Measurements from ENCODE around the gene CCDC91. TPM values are rescaled to one million over a fixed set of nuclear protein-coding genes. Genes with fewer than 3 reads are reported as not detected.

CCDC91 gene
- total and polyA plus RNA-seq, 2 of the 4 experiments (the other 2 are of a cell fraction): 8.6 to 14.7 TPM

DNA sequence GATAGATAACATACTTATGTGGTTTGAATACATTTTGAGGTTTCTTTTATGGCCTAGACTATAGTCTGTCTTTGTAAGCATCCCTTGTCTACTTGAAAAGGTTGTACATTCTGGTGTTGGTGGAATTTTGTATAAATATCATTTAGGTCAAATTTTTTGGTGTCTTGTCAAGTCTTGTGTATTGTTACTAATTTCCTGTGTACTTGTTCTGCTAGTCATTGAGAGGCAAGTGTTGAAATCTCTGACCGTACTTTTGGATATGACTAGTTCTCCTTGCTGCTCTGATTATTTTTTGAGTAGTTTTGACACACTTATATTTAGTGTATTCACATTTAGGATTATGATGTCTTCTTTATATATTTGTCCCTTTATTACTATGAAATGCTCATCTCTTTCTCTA lies 219.6 kb downstream of the CCDC91 start:
- Histone ChIP-seq H3K23ac (ENCODE audit: low read depth, low read length) (no peak overlapping the region), H3K36me3 (ENCODE audit: control insufficient read depth, insufficient read depth, low read length) (peaks cover 3% of the 10 kb centered on the region), H3K27ac (ENCODE audit: insufficient read depth, low read length) (no peak overlapping the region), H3K9me3 (ENCODE audit: control insufficient read depth, insufficient read depth, low read length) (no peaks in the 10 kb centered on the region), H2BK20ac (ENCODE audit: low read depth, low read length) (no peak overlapping the region), H4K8ac (ENCODE audit: low read depth in 2 of 2, low read length in 2 of 2) (no peak overlapping the region), H2BK120ac (ENCODE audit: low read depth, low read length) (no peak overlapping the region), H3K18ac (ENCODE audit: low read depth, low read length) (no peak overlapping the region), H3K9ac (ENCODE audit: low read depth, low read length) (no peak overlapping the region), H4K91ac (ENCODE audit: insufficient read depth, low read depth, low read length) (no peak overlapping the region), H3K14ac (replicated peaks; ENCODE audit: low read depth, low read length) (no peak overlapping the region), H3K4ac (ENCODE audit: low read depth, low read length) (no peak overlapping the region), H3K4me3 (ENCODE audit: insufficient read depth, low read depth, low read length) (no peak overlapping the region), H2BK5ac (ENCODE audit: low read depth, low read length, poor library complexity, severe bottlenecking) (no peak overlapping the region), H3K9me1 (ENCODE audit: insufficient read depth, low read length) (no peaks in the 10 kb centered on the region), H4K20me1 (ENCODE audit: insufficient read depth, low read length) (no peaks in the 10 kb centered on the region), H2BK15ac (ENCODE audit: low read depth, low read length) (no peak overlapping the region), H2AFZ (replicated peaks; ENCODE audit: low read length, poor library complexity) (no peak overlapping the region), H2AK5ac (ENCODE audit: low read depth, low read length) (no peak overlapping the region), H4K5ac (ENCODE audit: low read depth, low read length) (no peak overlapping the region), H3K4me1 (ENCODE audit: control insufficient read depth, insufficient read depth, low read length) (no peaks in the 10 kb centered on the region), H3K4me2 (ENCODE audit: low read depth, low read length) (no peak overlapping the region), H3K27me3 (ENCODE audit: control insufficient read depth, insufficient read depth, low read length) (no peaks in the 10 kb centered on the region), H2AK9ac (replicated peaks; ENCODE audit: low read depth, low read length, poor library complexity) (no peak overlapping the region), H3K79me1 (ENCODE audit: low read depth in 1 of 2, low read length in 2 of 2) (no peaks in the 10 kb centered on the region), H3K56ac (ENCODE audit: extremely low read depth, insufficient read depth, low read length) (no peak overlapping the region)
- CTCF ChIA-PET: no interaction called here
- DNase-seq (peak; percentile 37), ATAC-seq (ENCODE audit: low read depth) (no peak)
- POLR2A ChIA-PET (ENCODE audit: unreplicated experiment): no interaction called here
- in situ Hi-C loops (cut with MboI; ENCODE audit: low sequenced_read_pairs): no loop called here
- dilution Hi-C loops (cut with HindIII; ENCODE audit: low sequenced_read_pairs, unreplicated experiment): no loop called here
- no TSS peak for BruUV-seq (replicated peaks)
- intact Hi-C loops (cut with micrococcal nuclease): no loop called here
- TF ChIP-seq MAZ (IDR thresholded peaks at IDR 0.05; ENCODE audit: borderline replicate concordance, low read depth, low read length) (no peak), RFX5 (IDR thresholded peaks at IDR 0.05; ENCODE audit: low read depth, low read length) (no peak), CEBPB (IDR thresholded peaks at IDR 0.05; ENCODE audit: low read depth, low read length) (no peak), POLR2A (IDR thresholded peaks at IDR 0.05; ENCODE audit: low read depth, low read length) (no peak), RCOR1 (IDR thresholded peaks at IDR 0.05; ENCODE audit: insufficient replicate concordance, low read length) (no peak), CHD1 (IDR thresholded peaks at IDR 0.05; ENCODE audit: low read depth, low read length) (no peak)
- WGBS, 2 experiments (ENCODE audit: extremely low coverage in 2 of 2, insufficient read length in 1 of 2): no CpG with 5 or more reads among the region's 1 CpG

Measured in IMR-90 (cell line).